IMR-90 (cell line): ENCODE data around the gene FAM83G. TPM values are rescaled to one million over a fixed set of nuclear protein-coding genes. Genes with fewer than 3 reads are reported as not detected.

Experiments used
- ATAC-seq: fragments of 200-7000 bp; cut with Tn5 transposase; 2 replicates; pipeline ENCODE4 v1.9.1; 2020; ENCODE audit warnings: low read depth, mild to moderate bottlenecking, moderate library complexity
- BruUV-seq: library from RNA; stranded (reverse); fragments of 400-500 nt; replicated peaks from 2 replicates; lab custom pipeline; 2021; lab: Mats Ljungman, UMichigan
- CTCF ChIA-PET: fragments of 300-600 bp; formaldehyde crosslinking; extraction: SDS; loops from one replicate; lab custom pipeline; 2021; ENCODE audit warnings: antibody characterized with exemption; lab: Yijun Ruan, JAX
- POLR2A ChIA-PET: fragments of 300-600 bp; sonication (Branson Sonifier 250); formaldehyde crosslinking; loops from one replicate; lab custom pipeline; 2022; ENCODE audit warnings: antibody characterized with exemption; ENCODE audit not compliant: unreplicated experiment; lab: Charles Lee
- DNase-seq: peaks from one replicate; pipeline ENCODE4 v3.0.0; 2013
- H2AFZ ChIP-seq: replicated peaks from 2 replicates; pipeline ENCODE3; 2013; ENCODE audit warnings: low read length, mild to moderate bottlenecking; ENCODE audit not compliant: poor library complexity
- H2AK5ac ChIP-seq: 2 replicates; pipeline ENCODE4 v1.6.1; 2013; ENCODE audit warnings: low read depth, low read length, inconsistent platforms
- H2AK9ac ChIP-seq: replicated peaks from 2 replicates; pipeline ENCODE3; 2013; ENCODE audit warnings: mild to moderate bottlenecking, low read depth, low read length, moderate library complexity; ENCODE audit not compliant: poor library complexity
- H2BK120ac ChIP-seq: 2 replicates; pipeline ENCODE4 v1.6.1; 2013; ENCODE audit warnings: low read depth, low read length, inconsistent platforms
- H2BK15ac ChIP-seq: 3 replicates; pipeline ENCODE4 v1.6.1; 2013; ENCODE audit warnings: low read depth, low read length, inconsistent platforms
- H2BK20ac ChIP-seq: 2 replicates; pipeline ENCODE4 v1.6.1; 2013; ENCODE audit warnings: low read depth, mild to moderate bottlenecking, inconsistent platforms, low read length, moderate library complexity
- H2BK5ac ChIP-seq: 2 replicates; pipeline ENCODE4 v1.6.1; 2013; ENCODE audit warnings: mild to moderate bottlenecking, low read depth, low read length, inconsistent platforms; ENCODE audit not compliant: poor library complexity, severe bottlenecking
- H3K14ac ChIP-seq: replicated peaks from 2 replicates; pipeline ENCODE4 v1.6.1; 2013; ENCODE audit warnings: low read depth, low read length, inconsistent platforms
- H3K18ac ChIP-seq: 2 replicates; pipeline ENCODE4 v1.6.1; 2013; ENCODE audit warnings: low read depth, low read length, control low read depth
- H3K23ac ChIP-seq: 2 replicates; pipeline ENCODE4 v1.6.1; 2013; ENCODE audit warnings: low read depth, low read length, inconsistent platforms
- H3K27ac ChIP-seq: 2 replicates; pipeline ENCODE4 v1.5.1; 2013; ENCODE audit warnings: mild to moderate bottlenecking, control low read depth, low read length; ENCODE audit not compliant: insufficient read depth
- H3K27me3 ChIP-seq: 2 replicates; pipeline ENCODE4 v1.6.1; 2013; ENCODE audit warnings: low read length; ENCODE audit not compliant: control insufficient read depth, insufficient read depth
- H3K36me3 ChIP-seq: 2 replicates; pipeline ENCODE4 v1.6.1; 2013; ENCODE audit warnings: low read length, mixed read lengths; ENCODE audit not compliant: control insufficient read depth, insufficient read depth
- H3K4ac ChIP-seq: 2 replicates; pipeline ENCODE4 v1.6.1; 2013; ENCODE audit warnings: low read depth, low read length, inconsistent platforms
- H3K4me1 ChIP-seq: 2 replicates; pipeline ENCODE4 v1.6.1; 2013; ENCODE audit warnings: low read length, mixed read lengths; ENCODE audit not compliant: control insufficient read depth, insufficient read depth
- H3K4me2 ChIP-seq: 2 replicates; pipeline ENCODE4 v1.6.1; 2013; ENCODE audit warnings: low read depth, mild to moderate bottlenecking, control low read depth, low read length, moderate library complexity
- H3K4me3 ChIP-seq: 2 replicates; pipeline ENCODE4 v1.5.1; 2013; ENCODE audit warnings: low read depth, mild to moderate bottlenecking, control low read depth, low read length, moderate library complexity; ENCODE audit not compliant: insufficient read depth
- H3K56ac ChIP-seq: 2 replicates; pipeline ENCODE4 v1.6.1; 2013; ENCODE audit warnings: low read length, inconsistent platforms; ENCODE audit not compliant: insufficient read depth; ENCODE audit errors: extremely low read depth
- H3K79me1 ChIP-seq, 2 experiments: 2 replicates each; pipeline ENCODE4 v1.6.1; 2013; ENCODE audit warnings: low read length in 2 of 2, inconsistent platforms in 1 of 2, low read depth in 1 of 2
- H3K9ac ChIP-seq: 2 replicates; pipeline ENCODE4 v1.6.1; 2013; ENCODE audit warnings: low read depth, low read length, control low read depth
- H3K9me1 ChIP-seq: 2 replicates; pipeline ENCODE4 v1.6.1; 2013; ENCODE audit warnings: low read length, inconsistent platforms; ENCODE audit not compliant: insufficient read depth
- H3K9me3 ChIP-seq: 2 replicates; pipeline ENCODE4 v1.6.1; 2013; ENCODE audit warnings: low read length; ENCODE audit not compliant: control insufficient read depth, insufficient read depth
- H4K20me1 ChIP-seq: 2 replicates; pipeline ENCODE4 v1.6.1; 2013; ENCODE audit warnings: low read length, inconsistent platforms; ENCODE audit not compliant: insufficient read depth
- H4K5ac ChIP-seq: 2 replicates; pipeline ENCODE4 v1.6.1; 2013; ENCODE audit warnings: mild to moderate bottlenecking, low read depth, low read length, control low read depth
- H4K8ac ChIP-seq, 2 experiments: 2 replicates each; pipeline ENCODE4 v1.6.1; 2013; ENCODE audit warnings: low read depth in 2 of 2, low read length in 2 of 2, control low read depth in 1 of 2, inconsistent platforms in 1 of 2
- H4K91ac ChIP-seq: 2 replicates; pipeline ENCODE4 v1.6.1; 2013; ENCODE audit warnings: low read depth, low read length, inconsistent platforms; ENCODE audit not compliant: insufficient read depth
- BHLHE40 ChIP-seq: fragments of 150-350 bp; IDR thresholded peaks from 2 replicates; pipeline ENCODE4 v1.6.1; 2016; ENCODE audit warnings: mild to moderate bottlenecking, low read depth, low read length
- CEBPB ChIP-seq: IDR thresholded peaks from 2 replicates; pipeline ENCODE4 v1.6.1; 2012; ENCODE audit warnings: low read depth, low read length, improper control_type of control experiment
- CHD1 ChIP-seq: IDR thresholded peaks from 2 replicates; pipeline ENCODE4 v1.6.1; 2012; ENCODE audit warnings: low read depth, low read length, improper control_type of control experiment
- CTCF ChIP-seq: conservative IDR thresholded peaks from 2 replicates; pipeline ENCODE4 v1.5.1; 2012; ENCODE audit warnings: mild to moderate bottlenecking, low read depth, low read length, improper control_type of control experiment
- ELK1 ChIP-seq: fragments of 150-350 bp; IDR thresholded peaks from 2 replicates; pipeline ENCODE4 v1.6.1; 2016; ENCODE audit warnings: low read depth, mild to moderate bottlenecking, low read length, moderate library complexity, borderline replicate concordance
- FOS ChIP-seq: fragments of 150-350 bp; IDR thresholded peaks from 2 replicates; pipeline ENCODE4 v1.6.1; 2016; ENCODE audit warnings: low read depth, low read length
- MAFK ChIP-seq: IDR thresholded peaks from 2 replicates; pipeline ENCODE4 v1.6.1; 2012; ENCODE audit warnings: low read depth, low read length, improper control_type of control experiment
- MAZ ChIP-seq: IDR thresholded peaks from 2 replicates; pipeline ENCODE4 v1.6.1; 2012; ENCODE audit warnings: low read depth, mild to moderate bottlenecking, low read length, improper control_type of control experiment, moderate library complexity, borderline replicate concordance
- MXI1 ChIP-seq: IDR thresholded peaks from 2 replicates; pipeline ENCODE4 v1.6.1; 2012; ENCODE audit warnings: low read depth, mild to moderate bottlenecking, low read length, moderate library complexity, borderline replicate concordance
- NFE2L2 ChIP-seq: fragments of 150-350 bp; IDR thresholded peaks from 2 replicates; pipeline ENCODE4 v1.6.1; 2016; ENCODE audit warnings: low read depth, mild to moderate bottlenecking, low read length
- POLR2A ChIP-seq: IDR thresholded peaks from 2 replicates; pipeline ENCODE4 v1.6.1; 2012; ENCODE audit warnings: mild to moderate bottlenecking, low read depth, low read length
- RAD21 ChIP-seq: IDR thresholded peaks from 2 replicates; pipeline ENCODE4 v1.6.1; 2012; ENCODE audit warnings: low read length, improper control_type of control experiment
- RCOR1 ChIP-seq: IDR thresholded peaks from 2 replicates; pipeline ENCODE4 v1.6.1; 2012; ENCODE audit warnings: mild to moderate bottlenecking, low read length, improper control_type of control experiment; ENCODE audit not compliant: insufficient replicate concordance
- RFX5 ChIP-seq: IDR thresholded peaks from 2 replicates; pipeline ENCODE4 v1.8.0; 2012; ENCODE audit warnings: low read depth, mild to moderate bottlenecking, low read length, moderate library complexity
- SMC3 ChIP-seq: fragments of 150-350 bp; IDR thresholded peaks from 2 replicates; pipeline ENCODE4 v1.6.1; 2016; ENCODE audit warnings: low read depth, mild to moderate bottlenecking, antibody characterized with exemption, low read length, moderate library complexity
- USF2 ChIP-seq: fragments of 150-350 bp; IDR thresholded peaks from 2 replicates; pipeline ENCODE4 v1.6.1; 2017; ENCODE audit warnings: mild to moderate bottlenecking, antibody characterized with exemption, low read length, low read depth
- WGBS, 2 experiments: methylation state at CpG; one replicate each; pipeline versions ENCODE4 v1.1.5 to v1.1.7; 2013; ENCODE audit warnings: missing lambda C conversion rate in 2 of 2; ENCODE audit not compliant: insufficient read length in 1 of 2; ENCODE audit errors: extremely low coverage in 2 of 2; 5-methylcytosine and 5-hydroxymethylcytosine counted together
- dilution Hi-C: fragments of 300-500 bp; cut with HindIII; formaldehyde crosslinking; loops from one replicate; pipeline ENCODE4 v1.14.3; 2018; ENCODE audit warnings: low sequenced_read_pairs; ENCODE audit not compliant: unreplicated experiment
- in situ Hi-C: fragments of 300-500 bp; cut with MboI; formaldehyde crosslinking; loops from 3 replicates; pipeline ENCODE4 v1.14.3; 2019; ENCODE audit warnings: low sequenced_read_pairs, inconsistent platforms, mixed read lengths
- intact Hi-C: fragments of 100-400 bp; cut with micrococcal nuclease; formaldehyde crosslinking; loops from 2 replicates; pipeline ENCODE4 v1.10.0; 2022
- polyA plus RNA-seq, 3 experiments: library from polyadenylated mRNA; depleted of rRNA; stranded (reverse); fragments of >200 nt; gene quantifications; 2 replicates each; pipeline ENCODE4 v1.2.3, GENCODE V29; 2012; ENCODE audit warnings: low replicate concordance in 1 of 3
- total RNA-seq: library from RNA; depleted of rRNA; stranded (reverse); fragments of >200 nt; gene quantifications from 2 replicates; pipeline ENCODE4 v1.2.3, GENCODE V29; 2012

FAM83G gene
- total and polyA plus RNA-seq, 2 of the 4 experiments (the other 2 are of a cell fraction): 9.5 to 12.6 TPM

- TF ChIP-seq RCOR1 (no peak), SMC3 (no peak), MXI1 (no peak), MAFK (no peak), FOS (no peak), CHD1 (no peak), NFE2L2 (no peak), CEBPB (no peak), USF2 (no peak), RAD21 (no peak), MAZ (no peak), RFX5 (no peak), BHLHE40 (no peak), CTCF (no peak), POLR2A (no peak), ELK1 (no peak)
- Histone ChIP-seq H3K27me3 (peaks cover 2% of the 10 kb centered on the region), H3K14ac (no peak overlapping the region), H3K9me3 (no peaks in the 10 kb centered on the region), H2BK15ac (no peak overlapping the region), H2BK20ac (no peak overlapping the region), H3K9ac (no peak overlapping the region), H2AK9ac (no peak overlapping the region), H2AK5ac (no peak overlapping the region), H3K4me3 (no peak overlapping the region), H3K18ac (no peak overlapping the region), H3K4me2 (no peak overlapping the region), H4K91ac (no peak overlapping the region), H2BK5ac (no peak overlapping the region), H4K8ac (no peak overlapping the region), H4K5ac (no peak overlapping the region), H2AFZ (no peak overlapping the region), H3K56ac (no peak overlapping the region), H3K23ac (no peak overlapping the region), H3K27ac (no peak overlapping the region), H3K79me1 (no peaks in the 10 kb centered on the region), H3K4ac (no peak overlapping the region), H2BK120ac (no peak overlapping the region), H4K20me1 (no peaks in the 10 kb centered on the region), H3K36me3 (no peaks in the 10 kb centered on the region), H3K9me1 (no peaks in the 10 kb centered on the region), H3K4me1 (no peaks in the 10 kb centered on the region)
- ATAC-seq (no peak), DNase-seq (no peak)
- BruUV-seq: no TSS peak
- intact Hi-C loops: loop anchor here (5.0 kb wide), 1 partner anchor 81 kb away; the partner anchor contains the start of gene PRPSAP2
- POLR2A ChIA-PET: no interaction called here
- in situ Hi-C loops: no loop called here
- dilution Hi-C loops: no loop called here
- CTCF ChIA-PET: no interaction called here
- no CpG with 5 or more reads among the region's 2 CpGs for WGBS, 2 experiments
Observed at GRCh38 chr17:18938692-18939023, 65.9 kb downstream of the FAM83G start.
